GM18519 (cell line): ENCODE data around the gene XRCC3.

ENCODE experiments used
- ATAC-seq: cut with Tn5 transposase; IDR thresholded peaks from one replicate; pipeline ENCODE4 v1.9.1; 2021; ENCODE audit warnings: mild to moderate bottlenecking, moderate library complexity; ENCODE audit not compliant: unreplicated experiment, low FRiP score

The XRCC3 gene

GRCh38 chr14:103738701-103739451 lies 23.6 kb upstream of the XRCC3 start:
- no peak for ATAC-seq

DNA sequence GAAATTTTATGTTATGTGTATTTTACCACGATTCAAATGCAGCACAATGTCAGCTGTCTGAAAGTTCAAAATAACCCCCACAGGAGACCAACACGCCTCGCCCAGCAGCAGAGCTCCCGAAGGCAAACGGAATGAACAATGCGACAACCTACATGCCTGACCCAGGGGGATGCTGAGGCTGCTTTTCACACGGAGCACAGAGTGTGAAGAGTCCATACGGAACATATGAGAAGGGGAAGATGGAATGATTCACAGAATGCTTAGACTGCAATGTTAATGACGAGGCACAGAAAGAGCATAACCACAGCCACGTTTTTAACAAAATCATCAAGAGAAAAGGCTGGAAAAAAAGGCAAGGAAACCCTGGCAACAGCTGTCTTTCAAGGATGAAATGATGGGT lies 22.9 kb upstream of the XRCC3 start:
- ATAC-seq: no peak

DNA sequence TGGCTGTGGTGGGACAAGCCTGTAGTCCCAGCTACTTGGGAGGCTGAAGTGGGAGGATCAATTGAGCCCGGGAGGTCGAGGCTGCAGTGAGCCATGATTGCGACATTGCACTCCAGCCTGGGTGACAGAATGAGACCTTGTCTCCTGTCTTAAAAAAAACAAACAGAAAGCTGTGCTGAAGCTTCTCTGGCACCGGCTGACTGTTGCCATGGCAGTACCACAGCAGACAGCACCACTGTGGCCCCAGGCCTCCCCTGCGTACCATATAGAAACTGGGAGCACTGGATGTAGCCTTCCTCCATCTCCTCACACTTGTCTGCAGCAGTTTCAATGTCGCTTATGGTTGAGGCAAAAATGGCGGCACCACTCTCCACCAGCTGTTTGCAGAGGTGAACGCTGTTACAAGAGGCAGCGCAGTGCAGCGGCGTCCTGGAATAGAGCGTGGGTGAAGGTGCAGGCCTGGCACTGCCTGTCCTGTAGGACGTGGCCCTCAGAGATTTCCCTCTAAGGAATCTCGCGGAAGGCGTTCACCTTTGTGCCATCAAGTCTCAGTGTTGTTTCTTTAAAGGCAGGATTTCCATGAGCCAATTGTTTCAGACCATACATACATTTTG lies 22.3 kb upstream of the XRCC3 start:
- ATAC-seq: no peak

DNA sequence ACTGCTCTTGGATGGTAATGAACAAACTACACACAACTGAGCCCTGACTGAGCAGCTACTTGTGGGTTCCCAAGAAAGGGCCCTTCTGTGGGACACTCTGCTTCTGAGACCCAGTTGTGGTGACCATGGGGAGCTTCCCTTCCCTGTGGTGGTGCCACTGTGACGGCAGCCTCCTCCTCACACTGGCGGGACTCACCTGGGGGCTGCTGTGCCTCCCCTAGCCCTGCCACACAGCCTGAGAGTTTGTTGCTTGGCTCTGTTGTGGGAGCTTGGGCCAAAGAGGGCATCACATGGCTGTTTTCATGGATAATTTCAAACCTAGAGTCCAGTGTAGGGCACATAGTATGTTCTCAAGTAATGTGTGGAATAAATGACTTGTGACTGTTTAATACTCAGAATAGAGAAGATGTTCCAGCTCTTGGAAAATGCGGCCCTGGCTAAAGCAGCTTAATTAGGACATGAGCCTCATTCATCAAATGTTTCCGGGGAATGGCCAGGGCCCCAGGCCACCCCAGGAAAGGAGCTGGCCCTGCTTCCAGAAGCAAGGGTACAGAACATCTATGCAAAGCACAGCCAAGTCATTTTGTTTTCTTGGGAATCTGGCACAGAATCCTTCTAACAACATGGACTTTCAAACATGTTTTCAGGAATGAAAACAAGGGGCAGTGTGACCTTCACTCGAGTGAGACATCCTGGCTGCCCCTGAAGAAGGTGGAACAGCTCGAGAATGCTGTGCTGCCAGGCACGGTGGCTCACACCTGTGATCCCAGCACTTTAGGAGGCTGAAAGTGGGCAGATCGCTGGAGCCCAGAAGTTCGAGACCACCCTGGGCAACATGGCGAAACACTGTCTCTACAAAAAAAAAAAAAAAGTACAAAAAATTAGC lies 21.5 kb upstream of the XRCC3 start:
- no peak for ATAC-seq

GRCh38 chr14:103735815-103736545 lies 20.7 kb upstream of the XRCC3 start:
- no peak for ATAC-seq

DNA sequence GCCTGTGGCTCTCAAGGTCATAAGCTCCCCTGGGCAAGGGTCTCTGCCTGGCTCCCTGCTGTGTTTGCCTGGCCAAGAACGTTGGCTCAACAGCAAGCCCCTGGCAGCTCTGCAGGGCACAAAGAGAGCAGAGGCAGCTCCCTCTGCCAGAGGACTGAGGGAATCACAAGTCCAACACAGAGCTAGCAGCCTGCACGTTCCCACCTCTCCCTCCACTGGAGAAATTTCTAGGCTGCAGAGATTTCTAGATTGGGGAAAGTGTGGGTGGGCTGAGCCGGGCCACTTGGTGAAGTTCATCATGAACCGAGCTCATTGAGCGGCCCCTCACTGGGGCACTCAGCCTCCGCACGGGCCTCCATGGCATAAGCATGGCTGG lies 20.2 kb upstream of the XRCC3 start:
- ATAC-seq: no peak

DNA sequence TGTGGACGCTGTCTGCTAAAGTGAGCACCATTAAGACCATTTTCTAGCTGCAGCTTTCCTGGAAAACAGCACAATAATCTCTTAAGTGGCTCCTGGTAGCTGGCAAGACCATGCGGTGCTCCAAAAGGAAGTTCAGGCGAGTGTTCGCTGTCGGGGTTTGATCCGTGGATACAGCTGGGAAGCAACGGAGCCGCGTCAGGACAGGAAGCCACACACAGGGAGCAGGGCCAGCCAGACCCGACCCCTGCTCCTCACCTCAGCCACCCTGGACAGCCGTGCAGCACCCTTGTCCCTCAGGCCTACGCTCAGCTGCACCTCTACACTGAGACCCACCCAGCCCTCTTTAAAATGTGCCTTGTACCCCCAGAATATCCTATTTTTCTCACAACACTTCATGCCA lies 19.8 kb upstream of the XRCC3 start:
- no peak for ATAC-seq

DNA sequence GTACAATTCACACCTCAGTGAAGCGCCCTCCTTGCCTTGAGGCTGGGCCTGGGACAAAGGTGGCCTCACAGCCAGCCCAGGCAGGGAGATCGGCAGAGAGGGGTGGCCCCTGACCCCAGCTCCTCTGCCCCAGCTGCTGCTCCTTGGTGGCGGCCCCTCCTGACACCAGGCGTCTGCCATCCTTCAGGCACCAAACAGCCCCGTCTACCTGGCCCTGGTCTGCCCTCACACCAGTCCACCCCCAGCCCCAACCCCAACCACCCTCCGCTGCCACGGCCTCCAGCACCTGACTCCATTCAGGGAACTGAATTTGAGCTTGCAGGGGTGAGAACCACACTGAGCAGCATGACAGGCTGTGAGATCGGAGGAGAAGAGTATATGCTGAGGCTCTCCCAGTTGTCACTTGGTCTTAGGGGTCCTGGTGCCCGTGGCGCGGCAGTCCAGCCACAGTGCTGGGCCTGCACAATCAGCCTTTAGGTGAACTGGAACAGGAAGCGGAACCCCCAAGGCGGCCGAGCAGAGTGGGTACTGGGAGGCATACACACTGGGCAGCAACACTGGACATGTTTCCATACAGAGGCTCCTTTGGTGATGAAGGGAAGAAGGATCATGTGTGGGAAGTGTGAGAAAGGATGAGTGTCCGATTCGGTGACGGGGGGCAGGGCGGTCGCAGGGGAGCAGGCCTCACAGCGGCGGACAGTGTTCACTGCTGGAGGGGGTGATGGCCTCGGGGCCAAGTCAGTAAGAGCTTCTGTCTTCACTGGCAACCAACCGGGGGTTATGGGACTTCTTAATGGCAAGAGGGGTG lies 19.0 kb upstream of the XRCC3 start:
- ATAC-seq: no peak

DNA sequence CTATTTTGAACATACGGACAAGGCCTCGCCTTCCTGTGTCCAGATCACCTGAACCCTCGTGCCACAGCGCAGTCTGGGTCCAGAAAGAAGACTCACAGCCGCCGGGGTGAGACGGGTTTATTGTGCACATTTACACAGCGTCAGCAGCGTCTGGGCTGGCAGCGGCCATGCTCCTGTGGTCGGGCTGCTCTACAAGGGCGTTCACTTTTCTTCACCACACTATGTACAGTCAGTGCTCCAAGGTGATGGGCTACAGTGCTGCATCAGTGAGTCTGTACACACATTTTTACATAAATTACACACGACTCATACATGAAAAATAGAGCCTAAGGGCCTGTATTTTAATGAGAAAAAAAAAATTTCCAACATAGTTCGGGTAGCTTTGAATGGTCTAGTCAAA lies 18.4 kb upstream of the XRCC3 start:
- ATAC-seq: no peak

- ATAC-seq: no peak
These were observed 17.8 kb upstream of the XRCC3 start for GRCh38 chr14:103732868-103733620.

DNA sequence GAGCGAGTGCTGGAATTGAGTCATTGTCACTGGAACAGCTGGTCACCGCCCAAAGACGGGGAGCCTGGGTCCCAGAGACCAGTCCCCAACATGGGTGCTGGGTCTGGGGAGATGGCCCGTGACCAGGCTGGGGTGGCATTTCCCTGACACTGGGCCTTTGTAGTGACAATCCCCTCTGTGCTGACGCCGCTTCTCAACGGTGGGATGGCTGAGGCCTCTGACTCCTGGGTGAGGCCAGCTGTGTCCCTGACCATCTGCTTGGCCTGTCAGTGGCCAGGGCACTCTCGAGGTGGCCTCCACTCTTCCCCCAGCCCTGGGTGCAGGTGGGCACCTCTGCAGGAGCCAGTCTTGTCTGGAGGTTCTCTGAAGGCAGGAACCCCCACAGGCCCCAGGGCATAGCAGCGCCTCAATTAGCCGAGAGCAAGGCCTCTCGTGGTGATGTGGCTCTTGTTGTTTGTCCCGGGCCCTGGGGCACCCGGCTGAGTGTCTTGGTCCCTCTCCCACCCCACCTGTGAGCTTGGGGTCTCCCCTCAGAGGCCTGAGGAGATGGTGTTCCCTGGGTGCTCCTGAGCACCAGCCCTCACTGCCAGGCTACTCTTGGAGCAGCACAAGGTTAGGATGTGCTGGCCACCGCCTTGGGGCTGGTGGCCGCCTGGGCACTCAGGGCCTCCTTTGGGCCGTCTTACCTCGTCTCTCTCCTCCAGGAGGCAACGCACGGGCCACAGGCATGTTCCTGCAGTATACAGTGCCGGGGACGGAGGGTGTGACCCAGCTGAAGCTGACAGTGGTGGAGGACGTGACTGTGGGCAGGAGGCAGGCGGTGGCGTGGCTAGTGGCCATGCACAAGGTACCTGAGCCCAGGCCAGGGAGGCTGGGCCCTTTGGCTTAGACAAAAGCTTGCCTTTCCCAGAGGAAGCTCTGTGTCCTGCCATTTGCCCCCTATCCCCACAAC lies 16.9 kb upstream of the XRCC3 start:
- no peak for ATAC-seq

- no peak for ATAC-seq
These were observed 16.2 kb upstream of the XRCC3 start for GRCh38 chr14:103731481-103731880.

GRCh38 chr14:103730490-103731035 lies 15.3 kb upstream of the XRCC3 start:
- ATAC-seq: no peak

- ATAC-seq: no peak
These were observed 14.5 kb upstream of the XRCC3 start for GRCh38 chr14:103729496-103730448.

DNA sequence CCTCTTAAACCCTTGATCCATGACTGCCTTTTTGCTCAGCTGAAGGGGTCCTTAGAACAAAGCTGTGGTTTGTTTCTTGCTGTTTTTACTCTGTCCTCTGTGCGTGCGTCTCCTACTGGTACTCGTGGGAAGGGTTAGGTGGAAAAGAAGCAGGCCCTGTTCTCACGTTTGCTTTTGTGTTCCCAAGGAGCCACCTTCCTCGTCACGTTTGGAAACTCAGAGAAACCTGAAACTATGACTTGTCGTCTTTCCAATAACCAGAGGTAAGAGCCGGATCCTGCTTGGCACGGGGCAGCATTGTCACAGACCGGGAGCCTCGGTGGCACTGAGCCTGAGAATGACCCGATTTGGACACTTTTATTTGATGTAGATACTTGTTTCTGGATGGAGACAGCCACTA lies 13.5 kb upstream of the XRCC3 start:
- no peak for ATAC-seq

DNA sequence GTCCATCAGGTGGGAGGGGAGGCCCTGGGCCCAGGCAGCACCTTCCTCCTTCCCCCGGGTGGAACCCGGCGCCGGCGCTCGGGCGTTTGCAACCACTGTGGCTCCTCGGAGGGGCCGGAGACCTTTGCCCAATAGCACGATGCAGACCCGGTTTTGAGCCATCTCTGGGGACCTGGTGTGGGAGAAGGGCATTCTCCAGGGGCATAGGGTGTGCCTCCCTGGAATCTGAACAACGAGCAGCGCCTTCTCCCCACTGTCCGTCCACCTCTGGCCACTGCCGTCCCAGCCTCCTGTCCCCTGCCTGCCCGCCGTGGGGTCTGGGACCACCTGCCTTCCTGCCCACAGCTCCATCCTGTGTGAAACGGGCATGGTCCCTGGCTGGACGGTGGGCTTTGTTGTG lies 12.9 kb upstream of the XRCC3 start:
- ATAC-seq: no peak
